IMR-90 (cell line): ENCODE data around the gene RASL11A. TPM values are rescaled to one million over a fixed set of nuclear protein-coding genes. Genes with fewer than 3 reads are reported as not detected.

Experiments used
- ATAC-seq: fragments of 200-7000 bp; cut with Tn5 transposase; 2 replicates; pipeline ENCODE4 v1.9.1; 2020; ENCODE audit warnings: low read depth, mild to moderate bottlenecking, moderate library complexity
- BruUV-seq: library from RNA; stranded (reverse); fragments of 400-500 nt; replicated peaks from 2 replicates; lab custom pipeline; 2021; lab: Mats Ljungman, UMichigan
- CTCF ChIA-PET: fragments of 300-600 bp; formaldehyde crosslinking; extraction: SDS; loops from one replicate; lab custom pipeline; 2021; ENCODE audit warnings: antibody characterized with exemption; lab: Yijun Ruan, JAX
- POLR2A ChIA-PET: fragments of 300-600 bp; sonication (Branson Sonifier 250); formaldehyde crosslinking; loops from one replicate; lab custom pipeline; 2022; ENCODE audit warnings: antibody characterized with exemption; ENCODE audit not compliant: unreplicated experiment; lab: Charles Lee
- DNase-seq: peaks from one replicate; pipeline ENCODE4 v3.0.0; 2013
- H2AFZ ChIP-seq: replicated peaks from 2 replicates; pipeline ENCODE3; 2013; ENCODE audit warnings: low read length, mild to moderate bottlenecking; ENCODE audit not compliant: poor library complexity
- H2AK5ac ChIP-seq: 2 replicates; pipeline ENCODE4 v1.6.1; 2013; ENCODE audit warnings: low read depth, low read length, inconsistent platforms
- H2AK9ac ChIP-seq: replicated peaks from 2 replicates; pipeline ENCODE3; 2013; ENCODE audit warnings: mild to moderate bottlenecking, low read depth, low read length, moderate library complexity; ENCODE audit not compliant: poor library complexity
- H2BK120ac ChIP-seq: 2 replicates; pipeline ENCODE4 v1.6.1; 2013; ENCODE audit warnings: low read depth, low read length, inconsistent platforms
- H2BK15ac ChIP-seq: 3 replicates; pipeline ENCODE4 v1.6.1; 2013; ENCODE audit warnings: low read depth, low read length, inconsistent platforms
- H2BK20ac ChIP-seq: 2 replicates; pipeline ENCODE4 v1.6.1; 2013; ENCODE audit warnings: low read depth, mild to moderate bottlenecking, inconsistent platforms, low read length, moderate library complexity
- H2BK5ac ChIP-seq: 2 replicates; pipeline ENCODE4 v1.6.1; 2013; ENCODE audit warnings: mild to moderate bottlenecking, low read depth, low read length, inconsistent platforms; ENCODE audit not compliant: poor library complexity, severe bottlenecking
- H3K14ac ChIP-seq: replicated peaks from 2 replicates; pipeline ENCODE4 v1.6.1; 2013; ENCODE audit warnings: low read depth, low read length, inconsistent platforms
- H3K18ac ChIP-seq: 2 replicates; pipeline ENCODE4 v1.6.1; 2013; ENCODE audit warnings: low read depth, low read length, control low read depth
- H3K23ac ChIP-seq: 2 replicates; pipeline ENCODE4 v1.6.1; 2013; ENCODE audit warnings: low read depth, low read length, inconsistent platforms
- H3K27ac ChIP-seq: 2 replicates; pipeline ENCODE4 v1.5.1; 2013; ENCODE audit warnings: mild to moderate bottlenecking, control low read depth, low read length; ENCODE audit not compliant: insufficient read depth
- H3K27me3 ChIP-seq: 2 replicates; pipeline ENCODE4 v1.6.1; 2013; ENCODE audit warnings: low read length; ENCODE audit not compliant: control insufficient read depth, insufficient read depth
- H3K36me3 ChIP-seq: 2 replicates; pipeline ENCODE4 v1.6.1; 2013; ENCODE audit warnings: low read length, mixed read lengths; ENCODE audit not compliant: control insufficient read depth, insufficient read depth
- H3K4ac ChIP-seq: 2 replicates; pipeline ENCODE4 v1.6.1; 2013; ENCODE audit warnings: low read depth, low read length, inconsistent platforms
- H3K4me1 ChIP-seq: 2 replicates; pipeline ENCODE4 v1.6.1; 2013; ENCODE audit warnings: low read length, mixed read lengths; ENCODE audit not compliant: control insufficient read depth, insufficient read depth
- H3K4me2 ChIP-seq: 2 replicates; pipeline ENCODE4 v1.6.1; 2013; ENCODE audit warnings: low read depth, mild to moderate bottlenecking, control low read depth, low read length, moderate library complexity
- H3K4me3 ChIP-seq: 2 replicates; pipeline ENCODE4 v1.5.1; 2013; ENCODE audit warnings: low read depth, mild to moderate bottlenecking, control low read depth, low read length, moderate library complexity; ENCODE audit not compliant: insufficient read depth
- H3K56ac ChIP-seq: 2 replicates; pipeline ENCODE4 v1.6.1; 2013; ENCODE audit warnings: low read length, inconsistent platforms; ENCODE audit not compliant: insufficient read depth; ENCODE audit errors: extremely low read depth
- H3K79me1 ChIP-seq, 2 experiments: 2 replicates each; pipeline ENCODE4 v1.6.1; 2013; ENCODE audit warnings: low read length in 2 of 2, inconsistent platforms in 1 of 2, low read depth in 1 of 2
- H3K9ac ChIP-seq: 2 replicates; pipeline ENCODE4 v1.6.1; 2013; ENCODE audit warnings: low read depth, low read length, control low read depth
- H3K9me1 ChIP-seq: 2 replicates; pipeline ENCODE4 v1.6.1; 2013; ENCODE audit warnings: low read length, inconsistent platforms; ENCODE audit not compliant: insufficient read depth
- H3K9me3 ChIP-seq: 2 replicates; pipeline ENCODE4 v1.6.1; 2013; ENCODE audit warnings: low read length; ENCODE audit not compliant: control insufficient read depth, insufficient read depth
- H4K20me1 ChIP-seq: 2 replicates; pipeline ENCODE4 v1.6.1; 2013; ENCODE audit warnings: low read length, inconsistent platforms; ENCODE audit not compliant: insufficient read depth
- H4K5ac ChIP-seq: 2 replicates; pipeline ENCODE4 v1.6.1; 2013; ENCODE audit warnings: mild to moderate bottlenecking, low read depth, low read length, control low read depth
- H4K8ac ChIP-seq, 2 experiments: 2 replicates each; pipeline ENCODE4 v1.6.1; 2013; ENCODE audit warnings: low read depth in 2 of 2, low read length in 2 of 2, control low read depth in 1 of 2, inconsistent platforms in 1 of 2
- H4K91ac ChIP-seq: 2 replicates; pipeline ENCODE4 v1.6.1; 2013; ENCODE audit warnings: low read depth, low read length, inconsistent platforms; ENCODE audit not compliant: insufficient read depth
- BHLHE40 ChIP-seq: fragments of 150-350 bp; IDR thresholded peaks from 2 replicates; pipeline ENCODE4 v1.6.1; 2016; ENCODE audit warnings: mild to moderate bottlenecking, low read depth, low read length
- CEBPB ChIP-seq: IDR thresholded peaks from 2 replicates; pipeline ENCODE4 v1.6.1; 2012; ENCODE audit warnings: low read depth, low read length, improper control_type of control experiment
- CHD1 ChIP-seq: IDR thresholded peaks from 2 replicates; pipeline ENCODE4 v1.6.1; 2012; ENCODE audit warnings: low read depth, low read length, improper control_type of control experiment
- FOS ChIP-seq: fragments of 150-350 bp; IDR thresholded peaks from 2 replicates; pipeline ENCODE4 v1.6.1; 2016; ENCODE audit warnings: low read depth, low read length
- MAFK ChIP-seq: IDR thresholded peaks from 2 replicates; pipeline ENCODE4 v1.6.1; 2012; ENCODE audit warnings: low read depth, low read length, improper control_type of control experiment
- MAZ ChIP-seq: IDR thresholded peaks from 2 replicates; pipeline ENCODE4 v1.6.1; 2012; ENCODE audit warnings: low read depth, mild to moderate bottlenecking, low read length, improper control_type of control experiment, moderate library complexity, borderline replicate concordance
- MXI1 ChIP-seq: IDR thresholded peaks from 2 replicates; pipeline ENCODE4 v1.6.1; 2012; ENCODE audit warnings: low read depth, mild to moderate bottlenecking, low read length, moderate library complexity, borderline replicate concordance
- NFE2L2 ChIP-seq: fragments of 150-350 bp; IDR thresholded peaks from 2 replicates; pipeline ENCODE4 v1.6.1; 2016; ENCODE audit warnings: low read depth, mild to moderate bottlenecking, low read length
- POLR2A ChIP-seq: IDR thresholded peaks from 2 replicates; pipeline ENCODE4 v1.6.1; 2012; ENCODE audit warnings: mild to moderate bottlenecking, low read depth, low read length
- RAD21 ChIP-seq: IDR thresholded peaks from 2 replicates; pipeline ENCODE4 v1.6.1; 2012; ENCODE audit warnings: low read length, improper control_type of control experiment
- RCOR1 ChIP-seq: IDR thresholded peaks from 2 replicates; pipeline ENCODE4 v1.6.1; 2012; ENCODE audit warnings: mild to moderate bottlenecking, low read length, improper control_type of control experiment; ENCODE audit not compliant: insufficient replicate concordance
- SMC3 ChIP-seq: fragments of 150-350 bp; IDR thresholded peaks from 2 replicates; pipeline ENCODE4 v1.6.1; 2016; ENCODE audit warnings: low read depth, mild to moderate bottlenecking, antibody characterized with exemption, low read length, moderate library complexity
- WGBS, 2 experiments: methylation state at CpG; one replicate each; pipeline versions ENCODE4 v1.1.5 to v1.1.7; 2013; ENCODE audit warnings: missing lambda C conversion rate in 2 of 2; ENCODE audit not compliant: insufficient read length in 1 of 2; ENCODE audit errors: extremely low coverage in 2 of 2; 5-methylcytosine and 5-hydroxymethylcytosine counted together
- dilution Hi-C: fragments of 300-500 bp; cut with HindIII; formaldehyde crosslinking; loops from one replicate; pipeline ENCODE4 v1.14.3; 2018; ENCODE audit warnings: low sequenced_read_pairs; ENCODE audit not compliant: unreplicated experiment
- in situ Hi-C: fragments of 300-500 bp; cut with MboI; formaldehyde crosslinking; loops from 3 replicates; pipeline ENCODE4 v1.14.3; 2019; ENCODE audit warnings: low sequenced_read_pairs, inconsistent platforms, mixed read lengths
- intact Hi-C: fragments of 100-400 bp; cut with micrococcal nuclease; formaldehyde crosslinking; loops from 2 replicates; pipeline ENCODE4 v1.10.0; 2022
- polyA plus RNA-seq, 3 experiments: library from polyadenylated mRNA; depleted of rRNA; stranded (reverse); fragments of >200 nt; gene quantifications; 2 replicates each; pipeline ENCODE4 v1.2.3, GENCODE V29; 2012; ENCODE audit warnings: low replicate concordance in 1 of 3
- total RNA-seq: library from RNA; depleted of rRNA; stranded (reverse); fragments of >200 nt; gene quantifications from 2 replicates; pipeline ENCODE4 v1.2.3, GENCODE V29; 2012
- TF ChIP-seq, protein P1 (sequence below): conservative IDR thresholded peaks from 2 replicates; pipeline ENCODE4 v1.5.1; 2012; ENCODE audit warnings: mild to moderate bottlenecking, low read depth, low read length, improper control_type of control experiment
- TF ChIP-seq, protein P2 (sequence below): fragments of 150-350 bp; IDR thresholded peaks from 2 replicates; pipeline ENCODE4 v1.6.1; 2016; ENCODE audit warnings: low read depth, mild to moderate bottlenecking, low read length, moderate library complexity, borderline replicate concordance

The RASL11A gene
- total and polyA plus RNA-seq, 2 of the 4 experiments (the other 2 are of a cell fraction), result 10.4 to 18.5 TPM

DNA sequence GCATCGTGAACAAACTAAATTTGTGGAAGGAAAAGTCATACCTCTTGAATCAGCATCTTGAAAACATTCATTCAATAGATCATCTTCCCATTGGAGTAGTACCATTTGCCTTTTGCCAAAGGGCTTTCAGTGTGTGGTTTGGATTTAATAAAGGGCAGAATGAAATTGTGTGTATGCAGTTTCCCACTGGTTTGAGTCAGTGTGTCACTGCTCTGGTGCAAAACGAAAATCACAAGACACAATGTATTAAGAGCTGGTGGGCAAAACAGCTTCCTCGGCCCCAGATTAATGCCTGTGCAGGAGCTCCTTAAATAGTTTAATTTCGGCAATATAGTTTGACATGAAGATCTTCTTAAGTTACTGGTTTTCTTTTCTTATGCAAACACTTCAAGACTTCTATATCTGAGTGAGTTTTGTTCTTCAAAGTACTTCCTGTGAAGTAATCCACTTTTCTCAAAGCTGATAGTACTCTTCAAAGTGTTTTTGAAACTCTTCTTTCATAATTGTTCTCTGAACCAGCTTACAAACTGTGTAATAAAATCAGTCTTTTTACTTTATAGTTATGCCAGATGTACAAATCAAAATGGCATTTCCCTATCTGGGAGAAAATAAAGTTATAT is 32.1 kb downstream of the RASL11A start:
- H2BK20ac ChIP-seq, result no peak overlapping the region
- H4K5ac ChIP-seq, result no peak overlapping the region
- H3K23ac ChIP-seq, result no peak overlapping the region
- H2BK5ac ChIP-seq, result no peak overlapping the region
- in situ Hi-C loops, result no loop called here
- no peak overlapping the region for H3K4ac ChIP-seq
- no peak overlapping the region for H3K4me3 ChIP-seq
- no peaks in the 10 kb centered on the region for H4K20me1 ChIP-seq
- no peak overlapping the region for H4K8ac ChIP-seq
- no peak overlapping the region for H2BK15ac ChIP-seq
- no peaks in the 10 kb centered on the region for H3K4me1 ChIP-seq
- H3K9me1 ChIP-seq, result 0 out of 2 replicates have a peak, but pooled peaks cover 2% of the 10 kb centered on the region
- H4K91ac ChIP-seq, result no peak overlapping the region
- H3K27ac ChIP-seq, result no peak overlapping the region
- POLR2A ChIA-PET, result no interaction called here
- CTCF ChIA-PET, result no interaction called here
- no peaks in the 10 kb centered on the region for H3K79me1 ChIP-seq
- no peak overlapping the region for H2BK120ac ChIP-seq
- no peak overlapping the region for H3K56ac ChIP-seq
- no peaks in the 10 kb centered on the region for H3K36me3 ChIP-seq
- TF ChIP-seq MAZ (no peak), NFE2L2 (no peak), RCOR1 (no peak), RAD21 (no peak), FOS (no peak), CEBPB (no peak), BHLHE40 (no peak), MAFK (no peak), SMC3 (no peak), MXI1 (no peak), CHD1 (no peak), POLR2A (no peak)
- TF ChIP-seq, protein P1, sequence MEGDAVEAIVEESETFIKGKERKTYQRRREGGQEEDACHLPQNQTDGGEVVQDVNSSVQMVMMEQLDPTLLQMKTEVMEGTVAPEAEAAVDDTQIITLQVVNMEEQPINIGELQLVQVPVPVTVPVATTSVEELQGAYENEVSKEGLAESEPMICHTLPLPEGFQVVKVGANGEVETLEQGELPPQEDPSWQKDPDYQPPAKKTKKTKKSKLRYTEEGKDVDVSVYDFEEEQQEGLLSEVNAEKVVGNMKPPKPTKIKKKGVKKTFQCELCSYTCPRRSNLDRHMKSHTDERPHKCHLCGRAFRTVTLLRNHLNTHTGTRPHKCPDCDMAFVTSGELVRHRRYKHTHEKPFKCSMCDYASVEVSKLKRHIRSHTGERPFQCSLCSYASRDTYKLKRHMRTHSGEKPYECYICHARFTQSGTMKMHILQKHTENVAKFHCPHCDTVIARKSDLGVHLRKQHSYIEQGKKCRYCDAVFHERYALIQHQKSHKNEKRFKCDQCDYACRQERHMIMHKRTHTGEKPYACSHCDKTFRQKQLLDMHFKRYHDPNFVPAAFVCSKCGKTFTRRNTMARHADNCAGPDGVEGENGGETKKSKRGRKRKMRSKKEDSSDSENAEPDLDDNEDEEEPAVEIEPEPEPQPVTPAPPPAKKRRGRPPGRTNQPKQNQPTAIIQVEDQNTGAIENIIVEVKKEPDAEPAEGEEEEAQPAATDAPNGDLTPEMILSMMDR, result no peak
- TF ChIP-seq, protein P2, sequence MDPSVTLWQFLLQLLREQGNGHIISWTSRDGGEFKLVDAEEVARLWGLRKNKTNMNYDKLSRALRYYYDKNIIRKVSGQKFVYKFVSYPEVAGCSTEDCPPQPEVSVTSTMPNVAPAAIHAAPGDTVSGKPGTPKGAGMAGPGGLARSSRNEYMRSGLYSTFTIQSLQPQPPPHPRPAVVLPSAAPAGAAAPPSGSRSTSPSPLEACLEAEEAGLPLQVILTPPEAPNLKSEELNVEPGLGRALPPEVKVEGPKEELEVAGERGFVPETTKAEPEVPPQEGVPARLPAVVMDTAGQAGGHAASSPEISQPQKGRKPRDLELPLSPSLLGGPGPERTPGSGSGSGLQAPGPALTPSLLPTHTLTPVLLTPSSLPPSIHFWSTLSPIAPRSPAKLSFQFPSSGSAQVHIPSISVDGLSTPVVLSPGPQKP, result no peak
- H3K9ac ChIP-seq, result no peak overlapping the region
- peaks cover 23% of the 10 kb centered on the region for H3K27me3 ChIP-seq
- no peak overlapping the region for H2AFZ ChIP-seq
- intact Hi-C loops, result no loop called here
- WGBS, 2 experiments, result 50% methylated on average over 1 of the region's 4 CpGs; no CpG with 5 or more reads in 1 of the 2 experiments
- H3K9me3 ChIP-seq, result peaks cover 3% of the 10 kb centered on the region; the same call in 1 of the 2 replicates
- ATAC-seq, result no peak
- DNase-seq, result no peak
- BruUV-seq, result no TSS peak
- no peak overlapping the region for H3K4me2 ChIP-seq
- no peak overlapping the region for H3K18ac ChIP-seq
- dilution Hi-C loops, result no loop called here
- H2AK9ac ChIP-seq, result no peak overlapping the region
- H2AK5ac ChIP-seq, result no peak overlapping the region
- no peak overlapping the region for H3K14ac ChIP-seq
